Measurements from ENCODE around the gene ERMAP.

DNA sequence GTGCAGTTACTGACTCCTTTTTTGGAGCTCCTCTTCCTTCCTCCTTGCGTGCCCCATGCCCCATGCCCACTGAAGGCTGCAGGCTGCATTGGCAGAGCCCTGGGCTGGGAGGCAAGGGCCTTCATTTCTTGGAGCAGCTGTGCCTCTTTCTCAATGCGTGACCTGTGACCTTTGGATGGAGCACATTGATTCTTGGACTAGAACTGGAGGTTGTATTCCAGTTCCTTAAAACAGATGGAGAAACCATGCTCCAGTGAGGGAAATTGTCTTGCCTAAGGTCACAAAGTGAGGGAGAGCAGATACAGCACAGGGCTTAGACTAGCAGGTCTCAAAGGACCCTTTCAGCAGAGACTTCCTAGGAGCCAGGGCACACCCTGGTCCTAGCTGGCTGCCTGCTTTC is 23.1 kb upstream of the ERMAP start:
- TF ChIP-seq, protein P1, sequence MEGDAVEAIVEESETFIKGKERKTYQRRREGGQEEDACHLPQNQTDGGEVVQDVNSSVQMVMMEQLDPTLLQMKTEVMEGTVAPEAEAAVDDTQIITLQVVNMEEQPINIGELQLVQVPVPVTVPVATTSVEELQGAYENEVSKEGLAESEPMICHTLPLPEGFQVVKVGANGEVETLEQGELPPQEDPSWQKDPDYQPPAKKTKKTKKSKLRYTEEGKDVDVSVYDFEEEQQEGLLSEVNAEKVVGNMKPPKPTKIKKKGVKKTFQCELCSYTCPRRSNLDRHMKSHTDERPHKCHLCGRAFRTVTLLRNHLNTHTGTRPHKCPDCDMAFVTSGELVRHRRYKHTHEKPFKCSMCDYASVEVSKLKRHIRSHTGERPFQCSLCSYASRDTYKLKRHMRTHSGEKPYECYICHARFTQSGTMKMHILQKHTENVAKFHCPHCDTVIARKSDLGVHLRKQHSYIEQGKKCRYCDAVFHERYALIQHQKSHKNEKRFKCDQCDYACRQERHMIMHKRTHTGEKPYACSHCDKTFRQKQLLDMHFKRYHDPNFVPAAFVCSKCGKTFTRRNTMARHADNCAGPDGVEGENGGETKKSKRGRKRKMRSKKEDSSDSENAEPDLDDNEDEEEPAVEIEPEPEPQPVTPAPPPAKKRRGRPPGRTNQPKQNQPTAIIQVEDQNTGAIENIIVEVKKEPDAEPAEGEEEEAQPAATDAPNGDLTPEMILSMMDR (IDR thresholded peaks at IDR 0.05; ENCODE audit: insufficient read depth, low read length), result no peak
- TF ChIP-seq SPI1 (IDR thresholded peaks at IDR 0.05; ENCODE audit: borderline replicate concordance, low read depth) (no peak), POLR2AphosphoS5 (IDR thresholded peaks at IDR 0.05; ENCODE audit: low read depth) (no peak), GABPA (IDR thresholded peaks at IDR 0.05; ENCODE audit: low read depth) (no peak)
- TF ChIP-seq, protein P2, sequence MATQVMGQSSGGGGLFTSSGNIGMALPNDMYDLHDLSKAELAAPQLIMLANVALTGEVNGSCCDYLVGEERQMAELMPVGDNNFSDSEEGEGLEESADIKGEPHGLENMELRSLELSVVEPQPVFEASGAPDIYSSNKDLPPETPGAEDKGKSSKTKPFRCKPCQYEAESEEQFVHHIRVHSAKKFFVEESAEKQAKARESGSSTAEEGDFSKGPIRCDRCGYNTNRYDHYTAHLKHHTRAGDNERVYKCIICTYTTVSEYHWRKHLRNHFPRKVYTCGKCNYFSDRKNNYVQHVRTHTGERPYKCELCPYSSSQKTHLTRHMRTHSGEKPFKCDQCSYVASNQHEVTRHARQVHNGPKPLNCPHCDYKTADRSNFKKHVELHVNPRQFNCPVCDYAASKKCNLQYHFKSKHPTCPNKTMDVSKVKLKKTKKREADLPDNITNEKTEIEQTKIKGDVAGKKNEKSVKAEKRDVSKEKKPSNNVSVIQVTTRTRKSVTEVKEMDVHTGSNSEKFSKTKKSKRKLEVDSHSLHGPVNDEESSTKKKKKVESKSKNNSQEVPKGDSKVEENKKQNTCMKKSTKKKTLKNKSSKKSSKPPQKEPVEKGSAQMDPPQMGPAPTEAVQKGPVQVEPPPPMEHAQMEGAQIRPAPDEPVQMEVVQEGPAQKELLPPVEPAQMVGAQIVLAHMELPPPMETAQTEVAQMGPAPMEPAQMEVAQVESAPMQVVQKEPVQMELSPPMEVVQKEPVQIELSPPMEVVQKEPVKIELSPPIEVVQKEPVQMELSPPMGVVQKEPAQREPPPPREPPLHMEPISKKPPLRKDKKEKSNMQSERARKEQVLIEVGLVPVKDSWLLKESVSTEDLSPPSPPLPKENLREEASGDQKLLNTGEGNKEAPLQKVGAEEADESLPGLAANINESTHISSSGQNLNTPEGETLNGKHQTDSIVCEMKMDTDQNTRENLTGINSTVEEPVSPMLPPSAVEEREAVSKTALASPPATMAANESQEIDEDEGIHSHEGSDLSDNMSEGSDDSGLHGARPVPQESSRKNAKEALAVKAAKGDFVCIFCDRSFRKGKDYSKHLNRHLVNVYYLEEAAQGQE (IDR thresholded peaks at IDR 0.05; ENCODE audit: insufficient replicate concordance, low read depth), result no peak

Measured in HL-60 (cell line).